ENCODE results near the gene GOSR2. TPM values are rescaled to one million over a fixed set of nuclear protein-coding genes. Genes with fewer than 3 reads are reported as not detected.
"Not testable (repeated sequence)": the region's sequence is repeated elsewhere in the genome, so short reads cannot be mapped to it uniquely, and the experiment has no call there.

GOSR2 gene
- total and polyA plus RNA-seq, 5 experiments from 2014 or later: 36.4 to 89.0 (median 52.0) TPM

DNA sequence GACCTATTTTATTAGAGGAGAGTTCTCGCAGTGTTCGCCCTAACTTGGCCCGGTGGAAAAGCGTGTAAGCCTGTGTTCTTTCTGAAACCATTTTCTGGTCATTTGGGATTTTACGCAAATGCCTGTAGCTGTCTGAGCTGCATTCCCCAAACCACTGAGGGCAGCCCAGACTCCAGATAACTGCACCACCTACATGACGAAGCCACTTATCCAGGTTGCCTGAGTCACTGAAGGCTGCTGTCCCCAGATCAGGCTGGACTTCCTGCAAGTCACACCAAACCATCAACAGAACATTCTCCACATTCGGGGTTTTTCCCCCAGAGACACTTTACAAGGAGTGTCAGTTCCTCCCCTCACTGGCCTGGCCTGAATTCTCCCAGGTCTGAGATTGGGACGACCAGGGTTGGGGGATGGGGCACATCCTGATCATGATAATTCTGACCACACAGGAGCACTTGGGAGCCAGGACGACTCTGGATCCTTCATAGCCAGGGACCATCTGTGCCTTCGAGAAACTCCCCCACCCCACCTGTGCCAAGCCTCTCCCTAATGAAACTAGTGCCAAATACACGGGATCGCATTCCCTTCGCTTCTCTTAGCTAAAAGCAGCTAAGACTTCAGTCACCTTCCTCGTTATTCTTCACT lies 53.8 kb downstream of the GOSR2 start:
- H3K36me3 Mint-ChIP-seq: peaks cover 7 to 25% (median 16%) of the 10 kb centered on the region in 3 donors
- H3K27ac Mint-ChIP-seq: no peak overlapping the region
- ATAC-seq (no peak), DNase-seq (no peak)
- peaks cover 9 to 25% (median 13%) of the 10 kb centered on the region in 4 donors for H3K4me1 Mint-ChIP-seq
- peaks cover 0 to 2% (median 0%) of the 10 kb centered on the region in 9 donors for H3K9me3 Mint-ChIP-seq
- POLR2A ChIA-PET: no interaction called here
- peak overlapping the region in 2 of 10 donors; percentile 3 to 14 for H3K4me3 Mint-ChIP-seq
- peaks cover 21 to 55% (median 36%) of the 10 kb centered on the region in 5 donors for H3K27me3 Mint-ChIP-seq

- H3K9me3 Mint-ChIP-seq: peaks cover 0 to 2% (median 0%) of the 10 kb centered on the region in 9 donors
- peaks cover 9 to 25% (median 13%) of the 10 kb centered on the region in 4 donors for H3K4me1 Mint-ChIP-seq
- DNase-seq (no peak), ATAC-seq (no peak)
- POLR2A ChIA-PET: no interaction called here
- peaks cover 7 to 25% (median 16%) of the 10 kb centered on the region in 3 donors for H3K36me3 Mint-ChIP-seq
- peaks cover 21 to 59% (median 36%) of the 10 kb centered on the region in 5 donors for H3K27me3 Mint-ChIP-seq
- H3K27ac Mint-ChIP-seq: no peak overlapping the region
- peak overlapping the region; percentile 20 to 95 (median 84) for H3K4me3 Mint-ChIP-seq
Measured at GRCh38 chr17:46977348-46977747, 54.4 kb downstream of the GOSR2 start.

GRCh38 chr17:46977750-46978488 lies 55.0 kb downstream of the GOSR2 start:
- no peak for ATAC-seq
- H3K9me3 Mint-ChIP-seq: peaks cover 0 to 2% (median 0%) of the 10 kb centered on the region in 9 donors
- DNase-seq: no peak
- H3K36me3 Mint-ChIP-seq: peaks cover 7 to 25% (median 12%) of the 10 kb centered on the region in 3 donors
- peaks cover 9 to 25% (median 13%) of the 10 kb centered on the region in 4 donors for H3K4me1 Mint-ChIP-seq
- POLR2A ChIA-PET: no interaction called here
- H3K4me3 Mint-ChIP-seq: peak overlapping the region; percentile 39 to 95 (median 84)
- H3K27me3 Mint-ChIP-seq: peaks cover 21 to 64% (median 36%) of the 10 kb centered on the region in 5 donors
- H3K27ac Mint-ChIP-seq: peak overlapping the region in 2 of 10 donors; percentile 48 to 63

GRCh38 chr17:46978489-46979146 lies 55.7 kb downstream of the GOSR2 start:
- Mint-ChIP-seq H3K36me3 (peaks cover 7 to 25% (median 12%) of the 10 kb centered on the region in 3 donors), H3K27ac (no peak overlapping the region), H3K4me1 (peaks cover 9 to 25% (median 13%) of the 10 kb centered on the region in 4 donors), H3K27me3 (peaks cover 21 to 64% (median 37%) of the 10 kb centered on the region in 5 donors), H3K4me3 (peak overlapping the region; percentile 39 to 85 (median 66)), H3K9me3 (peaks cover 0 to 2% (median 0%) of the 10 kb centered on the region in 9 donors)
- DNase-seq: peak in 2 of 10 donors; percentile 12 to 16
- peak; percentile 57 to 68 for ATAC-seq
- POLR2A ChIA-PET: no interaction called here

DNA sequence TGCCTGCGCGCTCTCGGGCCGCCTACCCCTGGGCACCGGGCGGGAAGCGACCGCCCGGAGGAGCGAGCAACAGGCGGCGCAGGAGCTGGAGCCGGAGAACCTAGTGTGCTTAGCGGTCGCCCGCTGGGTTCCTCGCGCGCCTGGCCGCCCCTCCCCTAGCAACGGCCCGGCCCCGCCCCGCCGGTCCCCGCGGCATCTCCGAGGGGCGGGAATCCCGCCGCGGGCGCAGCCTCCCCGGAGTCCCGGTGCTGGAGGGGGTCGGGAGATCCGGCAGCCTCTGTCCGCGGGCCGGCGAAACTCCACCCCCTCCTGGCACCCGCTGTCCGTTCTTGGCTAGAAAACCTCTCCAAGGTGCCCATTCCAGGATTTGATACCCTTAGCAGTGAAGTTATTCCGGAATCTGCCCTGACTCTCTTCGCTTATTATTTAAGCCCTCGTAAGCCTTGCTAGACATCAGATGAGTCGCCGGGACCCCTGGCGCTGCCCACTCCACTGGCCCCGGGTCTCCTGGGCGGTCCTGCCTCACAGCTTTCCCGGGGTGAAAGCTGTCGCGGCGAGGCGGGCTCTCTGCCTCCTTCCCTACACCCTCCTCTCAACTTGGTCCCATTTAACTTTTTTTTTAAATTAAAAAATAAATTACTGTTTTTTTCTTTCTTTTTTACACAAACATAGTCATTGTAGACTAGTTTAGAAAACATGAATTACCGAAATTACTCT lies 56.3 kb downstream of the GOSR2 start, which contains the start of gene RPRML:
RPRML (minus strand) TSS at position 107 of the 717 bp plus-strand sequence. CDS start 246 bp downstream, outside the sequence.
- POLR2A ChIA-PET: no interaction called here
- Mint-ChIP-seq H3K4me1 (peaks cover 6 to 25% (median 13%) of the 10 kb centered on the region in 4 donors), H3K27me3 (peaks cover 21 to 64% (median 37%) of the 10 kb centered on the region in 5 donors), H3K4me3 (peak within 1 kb of the TSS; percentile 39 to 95 (median 84)), H3K9me3 (peaks cover 0 to 2% (median 0%) of the 10 kb centered on the region in 9 donors), H3K36me3 (peaks cover 7 to 20% (median 7%) of the 10 kb centered on the region in 3 donors), H3K27ac (peak within 1 kb of the TSS in 3 of 10 donors; percentile 48 to 63 (median 53))
- ATAC-seq: peak; percentile 69 to 80
- DNase-seq: peak in 4 of 10 donors; percentile 10 to 23 (median 16)

DNA sequence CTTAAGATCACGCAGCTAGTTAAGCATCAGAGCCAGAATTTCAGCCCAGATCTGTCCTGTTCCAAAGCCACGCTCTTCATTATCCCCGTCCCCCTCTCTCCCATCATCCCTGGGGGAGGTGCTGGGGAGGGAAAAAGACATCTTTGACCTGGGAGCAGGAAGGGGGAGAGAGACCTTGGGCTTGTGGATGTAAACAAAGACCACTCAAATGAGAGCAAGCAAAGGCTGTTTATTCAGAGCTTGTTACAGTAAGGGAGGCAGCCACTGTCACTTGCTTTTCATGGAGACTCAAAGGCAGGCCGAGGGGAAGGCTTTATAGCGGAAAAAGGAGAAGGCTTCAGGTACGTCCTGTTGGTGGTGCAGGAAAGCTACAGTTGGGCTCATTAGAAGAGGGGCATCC lies 59.6 kb downstream of the GOSR2 start:
- DNase-seq: no peak
- Mint-ChIP-seq H3K36me3 (peaks cover 4 to 9% (median 7%) of the 10 kb centered on the region in 3 donors), H3K4me3 (no peak overlapping the region), H3K27ac (no peak overlapping the region), H3K4me1 (peaks cover 6 to 20% (median 13%) of the 10 kb centered on the region in 4 donors), H3K9me3 (peaks cover 0 to 2% (median 0%) of the 10 kb centered on the region in 9 donors), H3K27me3 (peaks cover 11 to 52% (median 24%) of the 10 kb centered on the region in 5 donors)
- ATAC-seq: no peak
- POLR2A ChIA-PET: interaction anchor here (0.6 kb wide), 1 partner anchor 52 kb away, joined by 3 read pairs; no protein-coding TSS in a partner anchor

DNA sequence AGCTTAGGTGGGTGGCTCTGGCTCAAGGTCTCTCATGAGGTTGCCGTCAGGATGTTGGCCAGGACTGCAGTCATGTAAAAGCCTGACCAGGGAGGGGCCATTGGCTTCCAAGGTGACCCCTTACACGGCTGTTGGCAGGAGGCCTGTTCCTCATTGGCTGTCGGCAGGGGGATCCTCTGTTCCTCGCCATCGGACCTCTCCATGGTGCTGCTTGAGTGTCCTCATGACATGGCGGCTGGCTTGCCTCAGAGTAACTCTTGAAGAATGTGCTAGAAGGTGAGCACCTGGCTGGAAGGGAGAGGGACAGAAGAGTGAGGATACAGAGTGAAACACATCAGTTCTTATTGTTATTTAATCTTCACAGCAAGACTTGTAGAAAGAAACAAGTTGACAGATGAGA lies 60.8 kb downstream of the GOSR2 start:
- no peak for ATAC-seq
- Mint-ChIP-seq H3K9me3 (peaks cover 0 to 2% (median 0%) of the 10 kb centered on the region in 9 donors), H3K27me3 (peaks cover 4 to 42% (median 17%) of the 10 kb centered on the region in 5 donors), H3K4me3 (no peak overlapping the region), H3K36me3 (peaks cover 0 to 9% (median 6%) of the 10 kb centered on the region in 3 donors), H3K27ac (no peak overlapping the region), H3K4me1 (peaks cover 2 to 12% (median 6%) of the 10 kb centered on the region in 4 donors)
- DNase-seq: no peak
- POLR2A ChIA-PET: no interaction called here

DNA sequence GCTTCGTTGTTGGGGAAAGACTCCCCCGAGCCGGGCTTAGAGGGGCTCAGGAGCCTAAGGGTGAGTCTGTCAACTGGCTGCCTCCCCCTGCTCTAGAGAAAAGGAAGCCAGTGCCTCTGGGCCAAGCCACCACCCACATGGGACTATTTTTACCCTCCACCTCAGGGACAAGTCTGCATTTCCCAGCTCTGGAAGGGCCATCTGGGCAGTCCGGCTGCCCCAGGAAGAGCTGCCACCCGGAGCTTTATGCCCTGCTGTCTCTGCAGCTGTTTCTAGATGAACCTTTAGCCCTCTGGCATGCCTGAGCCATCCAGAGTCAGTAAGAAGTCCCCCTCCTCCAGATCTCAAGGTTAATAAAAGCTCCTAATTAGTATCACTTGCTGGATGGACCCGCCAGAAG lies 61.4 kb downstream of the GOSR2 start:
- ATAC-seq: no peak
- Mint-ChIP-seq H3K36me3 (peaks cover 0 to 9% (median 6%) of the 10 kb centered on the region in 3 donors), H3K27ac (no peak overlapping the region), H3K27me3 (peaks cover 4 to 42% (median 17%) of the 10 kb centered on the region in 5 donors), H3K4me3 (no peak overlapping the region), H3K4me1 (peaks cover 2 to 10% (median 6%) of the 10 kb centered on the region in 4 donors), H3K9me3 (peaks cover 0 to 2% (median 0%) of the 10 kb centered on the region in 9 donors)
- DNase-seq: no peak
- POLR2A ChIA-PET: no interaction called here

DNA sequence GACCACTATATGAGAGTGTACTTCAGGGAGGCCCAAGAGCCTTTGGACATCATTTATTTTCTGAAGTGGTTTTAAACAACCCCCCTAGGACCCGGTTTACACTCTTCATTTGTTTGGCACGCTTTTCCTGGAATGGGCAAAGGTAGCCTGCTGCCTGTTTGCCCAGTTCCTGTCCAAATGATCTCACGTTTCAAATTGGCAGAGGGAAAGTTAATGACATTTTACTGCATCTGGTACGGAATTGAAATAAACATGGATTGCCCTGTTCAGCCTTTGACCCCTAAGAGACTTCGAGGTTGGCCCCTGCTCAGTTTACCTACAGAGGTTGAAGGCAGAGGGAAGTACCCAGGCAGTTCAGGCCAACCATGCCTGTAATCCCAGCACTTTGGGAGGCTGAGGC lies 61.9 kb downstream of the GOSR2 start:
- POLR2A ChIA-PET: no interaction called here
- ATAC-seq (no peak), DNase-seq (no peak)
- Mint-ChIP-seq H3K4me3 (no peak overlapping the region), H3K9me3 (peaks cover 0 to 2% (median 0%) of the 10 kb centered on the region in 9 donors), H3K27me3 (peaks cover 4 to 36% (median 15%) of the 10 kb centered on the region in 5 donors), H3K36me3 (peaks cover 0 to 9% (median 6%) of the 10 kb centered on the region in 3 donors), H3K4me1 (peaks cover 0 to 6% (median 4%) of the 10 kb centered on the region in 4 donors), H3K27ac (no peak overlapping the region)

GRCh38 chr17:46986366-46986765 lies 63.4 kb downstream of the GOSR2 start:
- Mint-ChIP-seq H3K36me3 (peaks cover 0 to 9% (median 3%) of the 10 kb centered on the region in 3 donors), H3K27me3 (peaks cover 0 to 21% (median 4%) of the 10 kb centered on the region in 5 donors), H3K9me3 (no peaks in the 10 kb centered on the region), H3K27ac (no peak overlapping the region), H3K4me1 (peaks cover 0 to 2% (median 0%) of the 10 kb centered on the region in 4 donors), H3K4me3 (no peak overlapping the region)
- no peak for DNase-seq
- ATAC-seq: no peak
- POLR2A ChIA-PET: no interaction called here

DNA sequence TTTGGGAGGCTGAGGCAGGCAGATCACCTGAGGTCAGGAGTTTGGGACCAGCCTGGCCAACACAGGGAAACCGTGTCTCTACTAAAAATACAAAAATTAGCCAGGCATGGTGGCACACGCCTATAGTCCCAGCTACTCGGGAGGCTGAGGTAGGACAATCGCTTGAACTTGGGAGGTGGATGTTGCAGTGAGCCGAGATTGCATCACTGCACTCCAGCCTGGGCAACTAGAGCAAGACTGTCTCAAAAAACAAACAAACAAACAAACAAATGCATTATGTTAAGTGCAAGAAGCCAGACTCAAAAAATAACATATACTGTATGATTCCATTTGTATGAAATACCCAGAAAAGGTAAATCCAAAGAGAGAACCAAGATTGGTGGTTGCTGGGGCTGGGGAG lies 65.0 kb downstream of the GOSR2 start:
- ATAC-seq, H3K4me1 Mint-ChIP-seq, H3K27ac Mint-ChIP-seq, H3K36me3 Mint-ChIP-seq, H3K4me3 Mint-ChIP-seq, H3K9me3 Mint-ChIP-seq, POLR2A ChIA-PET, DNase-seq: not testable (repeated sequence)
- peaks cover 0 to 10% (median 3%) of the 10 kb centered on the region in 5 donors for H3K27me3 Mint-ChIP-seq

All from naive thymus-derived CD8-positive, alpha-beta T cell (primary cell).